Fibroblast of lung (primary cell): Measurements from ENCODE around the gene MBOAT7. TPM values are rescaled to one million over a fixed set of nuclear protein-coding genes. Genes with fewer than 3 reads are reported as not detected.

ENCODE experiments used
- DNase-seq, 2 donors: peaks; one replicate each; pipeline versions ENCODE4 v3.0.0 to v3.0.0-alpha.2; 2010; ENCODE audit warnings: low read depth in 2 of 2
- H2AFZ ChIP-seq: 2 replicates; pipeline ENCODE4 v1.5.1; 2012; ENCODE audit warnings: low read length, control low read depth, inconsistent platforms
- H3K27ac ChIP-seq: 2 replicates; pipeline ENCODE4 v1.5.1; 2011; ENCODE audit warnings: low read length, control low read depth; ENCODE audit not compliant: insufficient read depth
- H3K27me3 ChIP-seq: 2 replicates; pipeline ENCODE4 v1.5.1; 2011; ENCODE audit warnings: mild to moderate bottlenecking, low read length; ENCODE audit not compliant: control insufficient read depth, insufficient read depth
- H3K36me3 ChIP-seq: 2 replicates; pipeline ENCODE4 v1.5.1; 2011; ENCODE audit warnings: low read length; ENCODE audit not compliant: control insufficient read depth, insufficient read depth
- H3K4me1 ChIP-seq: 2 replicates; pipeline ENCODE4 v1.5.1; 2011; ENCODE audit warnings: low read length; ENCODE audit not compliant: control insufficient read depth, insufficient read depth; ENCODE audit errors: extremely low read depth
- H3K4me2 ChIP-seq: 2 replicates; pipeline ENCODE4 v1.5.1; 2011; ENCODE audit warnings: low read length, control low read depth; ENCODE audit not compliant: insufficient read depth; ENCODE audit errors: extremely low read depth
- H3K4me3 ChIP-seq, 4 experiments: fragments of 200-600 bp in 1 of 4; sonication (generic) in 1 of 4; replicated peaks in 1 of 4; 2 replicates each; pipeline ENCODE4 v1.5.1; 2011 to 2016; ENCODE audit warnings: low read length in 4 of 4, low read depth in 3 of 4, mild to moderate bottlenecking in 3 of 4, control low read depth in 2 of 4, inconsistent platforms in 1 of 4, mixed read lengths in 1 of 4; ENCODE audit not compliant: insufficient read depth in 1 of 4; ENCODE audit errors: control extremely low read depth in 1 of 4
- H3K79me2 ChIP-seq: 2 replicates; pipeline ENCODE4 v1.5.1; 2012; ENCODE audit warnings: mild to moderate bottlenecking, low read length, inconsistent platforms; ENCODE audit not compliant: control insufficient read depth, insufficient read depth
- H3K9ac ChIP-seq: 2 replicates; pipeline ENCODE4 v1.5.1; 2011; ENCODE audit warnings: mild to moderate bottlenecking, low read length, control low read depth; ENCODE audit not compliant: insufficient read depth
- H3K9me3 ChIP-seq: 2 replicates; pipeline ENCODE4 v1.5.1; 2012; ENCODE audit warnings: low read depth, low read length; ENCODE audit not compliant: control insufficient read depth, insufficient read depth
- H4K20me1 ChIP-seq: 2 replicates; pipeline ENCODE4 v1.5.1; 2011; ENCODE audit warnings: low read length; ENCODE audit not compliant: control insufficient read depth, insufficient read depth; ENCODE audit errors: extremely low read depth
- EZH2 ChIP-seq: IDR thresholded peaks from 2 replicates; pipeline ENCODE4 v1.5.1; 2012; ENCODE audit warnings: low read length, control low read depth, mild to moderate bottlenecking; ENCODE audit errors: missing control alignments
- polyA plus RNA-seq, 2 donors: library from polyadenylated mRNA; depleted of rRNA in 1 of 2; stranded (reverse) in 1 of 2; unstranded in 1 of 2; fragments of >200 nt; gene quantifications; 2 replicates each; pipeline ENCODE4 v1.2.1, GENCODE V29; 2011 to 2012; ENCODE audit warnings: missing spikeins in 1 of 2
- total RNA-seq: library from RNA; depleted of rRNA; stranded (reverse); fragments of >200 nt; gene quantifications from 2 replicates; pipeline ENCODE4 v1.2.1, GENCODE V29; 2014
- TF ChIP-seq, protein P1 (sequence below), 2 donors: IDR thresholded peaks in 1 of 2; conservative IDR thresholded peaks in 1 of 2; 1 replicate in 1 of 2; 2 replicates in 1 of 2; pipeline ENCODE4 v1.5.1; 2011 to 2012; ENCODE audit warnings: low read length in 2 of 2, control low read depth in 1 of 2, inconsistent platforms in 1 of 2, low read depth in 1 of 2, mild to moderate bottlenecking in 1 of 2

The MBOAT7 gene
- total and polyA plus RNA-seq, 2 donors (not counting 1 experiment from before 2014, with no cell fraction given) = 28.6 to 41.1 TPM

DNA sequence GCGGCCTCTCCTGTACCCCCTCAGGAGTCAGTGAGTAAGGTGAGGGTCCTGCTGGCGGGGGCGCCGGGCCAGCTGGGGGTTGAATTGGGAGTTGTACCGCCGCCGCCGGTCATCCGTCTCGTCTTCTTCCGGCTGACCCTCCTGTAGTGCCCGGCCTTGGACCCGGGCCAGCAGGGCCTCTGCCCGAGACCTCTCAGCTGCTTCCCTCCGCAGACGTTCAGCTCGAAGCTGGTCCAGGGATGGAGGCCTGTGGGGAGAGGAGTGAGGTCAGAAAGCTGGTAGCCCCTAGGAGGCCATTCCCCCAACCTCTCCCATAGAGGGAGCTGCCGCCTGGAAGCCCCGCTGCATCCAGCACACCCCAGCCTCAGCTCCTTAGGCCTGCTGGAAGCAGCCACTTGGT is 33.7 kb downstream of the MBOAT7 start:
- Histone ChIP-seq H3K4me1 (peaks cover 22% of the 10 kb centered on the region), H3K9ac (no peak overlapping the region), H3K79me2 (peaks cover 8% of the 10 kb centered on the region), H3K36me3 (peaks cover 43% of the 10 kb centered on the region), H3K9me3 (no peaks in the 10 kb centered on the region), H4K20me1 (no peaks in the 10 kb centered on the region), H3K4me2 (no peak overlapping the region), H3K4me3 (no peak overlapping the region), H2AFZ (no peak overlapping the region), H3K27ac (no peak overlapping the region), H3K27me3 (no peaks in the 10 kb centered on the region)
- TF ChIP-seq EZH2 = no peak
- TF ChIP-seq, protein P1, sequence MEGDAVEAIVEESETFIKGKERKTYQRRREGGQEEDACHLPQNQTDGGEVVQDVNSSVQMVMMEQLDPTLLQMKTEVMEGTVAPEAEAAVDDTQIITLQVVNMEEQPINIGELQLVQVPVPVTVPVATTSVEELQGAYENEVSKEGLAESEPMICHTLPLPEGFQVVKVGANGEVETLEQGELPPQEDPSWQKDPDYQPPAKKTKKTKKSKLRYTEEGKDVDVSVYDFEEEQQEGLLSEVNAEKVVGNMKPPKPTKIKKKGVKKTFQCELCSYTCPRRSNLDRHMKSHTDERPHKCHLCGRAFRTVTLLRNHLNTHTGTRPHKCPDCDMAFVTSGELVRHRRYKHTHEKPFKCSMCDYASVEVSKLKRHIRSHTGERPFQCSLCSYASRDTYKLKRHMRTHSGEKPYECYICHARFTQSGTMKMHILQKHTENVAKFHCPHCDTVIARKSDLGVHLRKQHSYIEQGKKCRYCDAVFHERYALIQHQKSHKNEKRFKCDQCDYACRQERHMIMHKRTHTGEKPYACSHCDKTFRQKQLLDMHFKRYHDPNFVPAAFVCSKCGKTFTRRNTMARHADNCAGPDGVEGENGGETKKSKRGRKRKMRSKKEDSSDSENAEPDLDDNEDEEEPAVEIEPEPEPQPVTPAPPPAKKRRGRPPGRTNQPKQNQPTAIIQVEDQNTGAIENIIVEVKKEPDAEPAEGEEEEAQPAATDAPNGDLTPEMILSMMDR (conservative IDR thresholded peaks at IDR 0.05 in 1 of 2, IDR thresholded peaks at IDR 0.05 in 1 of 2; ENCODE audit: low read depth in 1 of 2, low read length in 2 of 2) = no peak
- DNase-seq = no peak

DNA sequence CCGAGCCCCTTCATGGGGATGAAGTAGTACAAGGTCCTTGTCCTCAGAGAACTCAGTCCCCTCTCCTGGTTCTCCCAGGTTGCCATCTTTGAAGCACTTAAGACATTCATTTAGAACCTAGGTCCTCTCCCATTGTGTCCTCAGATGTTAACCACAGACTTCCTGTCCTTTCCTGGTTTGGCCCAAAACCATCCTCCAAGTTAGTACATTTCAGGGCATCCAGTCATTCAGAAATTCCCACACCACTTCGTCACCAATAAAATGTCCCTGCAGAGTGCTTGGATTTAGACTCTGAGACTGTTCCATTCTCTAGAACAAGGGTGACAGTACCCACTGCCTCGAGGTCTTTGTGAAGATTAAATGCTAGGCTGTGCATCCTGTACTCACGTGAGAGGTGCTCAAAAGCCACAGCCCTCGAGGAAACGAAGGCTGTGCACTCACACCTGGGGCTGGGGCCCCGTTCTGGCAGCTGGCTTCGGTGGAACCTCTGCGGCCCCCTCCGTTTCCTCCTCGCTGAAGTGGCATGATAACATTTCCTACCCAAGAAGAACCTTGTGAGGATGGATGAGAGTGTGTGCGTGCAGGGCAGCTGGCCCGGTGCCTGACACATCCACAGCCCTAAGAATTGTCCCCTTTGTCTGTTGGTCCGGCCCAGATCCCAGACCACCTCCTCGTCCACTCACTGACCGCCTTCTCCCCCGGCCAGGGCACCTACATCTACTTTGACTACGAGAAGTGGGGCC is 34.6 kb downstream of the MBOAT7 start:
- no peak overlapping the region for H3K4me2 ChIP-seq
- no peak overlapping the region for H2AFZ ChIP-seq
- TF ChIP-seq EZH2 = no peak
- TF ChIP-seq, protein P1 (conservative IDR thresholded peaks at IDR 0.05 in 1 of 2, IDR thresholded peaks at IDR 0.05 in 1 of 2; ENCODE audit: low read depth in 1 of 2, low read length in 2 of 2) = no peak
- no peak overlapping the region for H3K4me3 ChIP-seq
- no peak overlapping the region for H3K9ac ChIP-seq
- no peaks in the 10 kb centered on the region for H3K27me3 ChIP-seq
- peaks cover 8% of the 10 kb centered on the region for H3K79me2 ChIP-seq
- H3K36me3 ChIP-seq = peaks cover 47% of the 10 kb centered on the region
- peak in 1 of 2 donors; percentile 67 for DNase-seq
- H3K9me3 ChIP-seq = no peaks in the 10 kb centered on the region
- H4K20me1 ChIP-seq = no peaks in the 10 kb centered on the region
- H3K4me1 ChIP-seq = peaks cover 22% of the 10 kb centered on the region
- peak overlapping the region; percentile 44 for H3K27ac ChIP-seq

DNA sequence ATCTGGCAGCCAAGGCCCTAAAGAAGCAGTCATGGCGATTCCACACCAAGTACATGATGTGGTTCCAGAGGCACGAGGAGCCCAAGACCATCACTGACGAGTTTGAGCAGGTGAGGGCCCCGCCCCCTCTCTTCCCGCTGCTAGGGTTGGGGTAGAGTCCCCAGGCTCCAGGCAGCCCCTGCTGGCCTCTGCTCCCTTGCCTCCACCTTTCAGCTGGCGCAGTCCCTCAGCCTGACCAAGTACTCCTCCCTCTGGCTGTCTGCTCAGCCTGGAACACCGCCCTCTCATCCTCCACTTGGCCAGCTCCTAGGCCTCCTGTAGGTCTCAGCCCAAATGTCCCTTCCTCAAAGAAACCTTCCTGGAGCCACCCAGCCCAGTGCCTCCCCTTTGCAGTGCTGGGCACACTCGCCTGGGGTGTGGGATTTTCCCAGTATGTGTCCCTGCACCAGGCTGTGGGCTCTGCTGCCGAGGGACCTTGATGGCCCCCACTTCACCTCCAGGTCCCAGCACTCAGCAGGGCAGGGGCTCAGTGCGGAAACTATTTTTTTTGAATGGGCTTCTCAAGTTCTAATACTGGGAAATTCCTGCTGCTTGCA is 35.6 kb downstream of the MBOAT7 start:
- H3K9ac ChIP-seq = no peak overlapping the region
- H3K36me3 ChIP-seq = peaks cover 48% of the 10 kb centered on the region
- peaks cover 6% of the 10 kb centered on the region for H3K79me2 ChIP-seq
- peak overlapping the region; percentile 44 for H3K27ac ChIP-seq
- no peaks in the 10 kb centered on the region for H4K20me1 ChIP-seq
- peaks cover 18% of the 10 kb centered on the region for H3K4me1 ChIP-seq
- no peak for DNase-seq
- no peak overlapping the region for H2AFZ ChIP-seq
- no peaks in the 10 kb centered on the region for H3K27me3 ChIP-seq
- no peak for TF ChIP-seq EZH2
- TF ChIP-seq, protein P1 (conservative IDR thresholded peaks at IDR 0.05 in 1 of 2, IDR thresholded peaks at IDR 0.05 in 1 of 2; ENCODE audit: low read depth in 1 of 2, low read length in 2 of 2) = no peak
- H3K4me2 ChIP-seq = no peak overlapping the region
- H3K9me3 ChIP-seq = no peaks in the 10 kb centered on the region
- H3K4me3 ChIP-seq = no peak overlapping the region
